WTC11 (cell line): Measurements from ENCODE around the gene DCAF17.

ENCODE experiments used
- GTF2I ChIP-seq: fragments of 250-450 bp; sonication (Bioruptor Pico); conservative IDR thresholded peaks from 2 replicates; pipeline ENCODE4 v1.4.0; 2021; ENCODE audit warnings: mild to moderate bottlenecking
- ZNF232 ChIP-seq: sonication (generic); formaldehyde crosslinking; IDR thresholded peaks from 2 replicates; pipeline ENCODE4 v1.8.0; 2022; ENCODE audit warnings: mild to moderate bottlenecking, missing genetic modification reagents
- TF ChIP-seq, protein P1 (sequence below): fragments of 200-600 bp; IDR thresholded peaks from 2 replicates; pipeline ENCODE4 v1.8.0; 2022; ENCODE audit warnings: antibody characterized with exemption

DNA sequence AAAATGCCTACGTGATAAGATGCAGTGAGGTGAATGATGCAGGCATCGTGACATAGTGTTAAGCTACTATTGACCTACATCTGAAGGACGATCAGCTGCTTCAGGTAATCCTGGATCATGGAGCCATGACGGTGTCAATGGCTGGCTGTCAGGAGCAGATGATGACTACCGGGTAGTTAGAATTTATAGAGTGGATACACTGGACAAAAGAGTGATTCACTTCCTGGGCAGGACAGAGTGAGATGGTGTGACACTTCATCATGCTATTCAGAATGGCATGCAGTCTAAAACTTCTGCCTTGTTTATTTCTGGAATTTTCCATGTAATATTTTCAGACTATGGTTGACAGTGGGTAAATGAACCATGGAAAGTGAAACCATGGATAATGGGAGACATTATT, 29.8 kb upstream of the DCAF17 start:
- TF ChIP-seq, protein P1, sequence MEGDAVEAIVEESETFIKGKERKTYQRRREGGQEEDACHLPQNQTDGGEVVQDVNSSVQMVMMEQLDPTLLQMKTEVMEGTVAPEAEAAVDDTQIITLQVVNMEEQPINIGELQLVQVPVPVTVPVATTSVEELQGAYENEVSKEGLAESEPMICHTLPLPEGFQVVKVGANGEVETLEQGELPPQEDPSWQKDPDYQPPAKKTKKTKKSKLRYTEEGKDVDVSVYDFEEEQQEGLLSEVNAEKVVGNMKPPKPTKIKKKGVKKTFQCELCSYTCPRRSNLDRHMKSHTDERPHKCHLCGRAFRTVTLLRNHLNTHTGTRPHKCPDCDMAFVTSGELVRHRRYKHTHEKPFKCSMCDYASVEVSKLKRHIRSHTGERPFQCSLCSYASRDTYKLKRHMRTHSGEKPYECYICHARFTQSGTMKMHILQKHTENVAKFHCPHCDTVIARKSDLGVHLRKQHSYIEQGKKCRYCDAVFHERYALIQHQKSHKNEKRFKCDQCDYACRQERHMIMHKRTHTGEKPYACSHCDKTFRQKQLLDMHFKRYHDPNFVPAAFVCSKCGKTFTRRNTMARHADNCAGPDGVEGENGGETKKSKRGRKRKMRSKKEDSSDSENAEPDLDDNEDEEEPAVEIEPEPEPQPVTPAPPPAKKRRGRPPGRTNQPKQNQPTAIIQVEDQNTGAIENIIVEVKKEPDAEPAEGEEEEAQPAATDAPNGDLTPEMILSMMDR: no peak
- TF ChIP-seq ZNF232 (no peak), GTF2I (CRISPR knock-in tag) (no peak)
